ENCODE results near the gene FILIP1L. TPM values are rescaled to one million over a fixed set of nuclear protein-coding genes. Genes with fewer than 3 reads are reported as not detected.

FILIP1L gene
- total and polyA plus RNA-seq, 2 donors from 2014 or later = 5.5 to 25.5 TPM

GRCh38 chr3:100024520-100025303 is 89.6 kb downstream of the FILIP1L start:
- Histone ChIP-seq H3K4me3 (ENCODE audit: low read length in 3 of 3) (no peak overlapping the region), H3K27me3 (ENCODE audit: control insufficient read depth, insufficient read depth, low read length) (no peaks in the 10 kb centered on the region), H3K36me3 (ENCODE audit: control insufficient read depth in 2 of 3, insufficient read depth in 3 of 3, low read length in 3 of 3) (no peaks in the 10 kb centered on the region), H3K4me1 (ENCODE audit: control insufficient read depth in 2 of 3, insufficient read depth in 2 of 3, low read depth in 1 of 3, low read length in 3 of 3) (peaks cover 0 to 9% (median 3%) of the 10 kb centered on the region in 3 donors), H3K9me3 (ENCODE audit: control insufficient read depth in 2 of 3, insufficient read depth in 1 of 3, low read length in 3 of 3) (no peaks in the 10 kb centered on the region), H3K9ac (ENCODE audit: low read length in 3 of 3) (no peak overlapping the region), H3K27ac (ENCODE audit: low read depth in 2 of 2, low read length in 2 of 2) (no peak overlapping the region)
- TF ChIP-seq CTCF (IDR thresholded peaks at IDR 0.05; ENCODE audit: borderline replicate concordance, extremely low read depth, insufficient read depth) = no peak
- intact Hi-C loops (cut with DNase I) = no loop called here
- FAIRE-seq (no peak), DNase-seq (peak in 1 of 5 donors; percentile 14)

- Histone ChIP-seq H3K9me3 (ENCODE audit: control insufficient read depth in 2 of 3, insufficient read depth in 1 of 3, low read length in 3 of 3) (no peaks in the 10 kb centered on the region), H3K27me3 (ENCODE audit: control insufficient read depth, insufficient read depth, low read length) (no peaks in the 10 kb centered on the region), H3K36me3 (ENCODE audit: control insufficient read depth in 2 of 3, insufficient read depth in 3 of 3, low read length in 3 of 3) (no peaks in the 10 kb centered on the region), H3K9ac (ENCODE audit: low read length in 3 of 3) (no peak overlapping the region), H3K27ac (ENCODE audit: low read depth in 2 of 2, low read length in 2 of 2) (no peak overlapping the region), H3K4me3 (ENCODE audit: low read length in 3 of 3) (no peak overlapping the region), H3K4me1 (ENCODE audit: control insufficient read depth in 2 of 3, insufficient read depth in 2 of 3, low read depth in 1 of 3, low read length in 3 of 3) (peaks cover 0 to 9% (median 3%) of the 10 kb centered on the region in 3 donors)
- intact Hi-C loops (cut with DNase I) = no loop called here
- FAIRE-seq (no peak), DNase-seq (no peak)
- TF ChIP-seq CTCF (IDR thresholded peaks at IDR 0.05; ENCODE audit: borderline replicate concordance, extremely low read depth, insufficient read depth) = no peak
These were observed 90.7 kb downstream of the FILIP1L start for GRCh38 chr3:100023595-100023994.

- FAIRE-seq (no peak), DNase-seq (no peak)
- Histone ChIP-seq H3K27ac (ENCODE audit: low read depth in 2 of 2, low read length in 2 of 2) (no peak overlapping the region), H3K4me1 (ENCODE audit: control insufficient read depth in 2 of 3, insufficient read depth in 2 of 3, low read depth in 1 of 3, low read length in 3 of 3) (peaks cover 0 to 9% (median 3%) of the 10 kb centered on the region in 3 donors), H3K9me3 (ENCODE audit: control insufficient read depth in 2 of 3, insufficient read depth in 1 of 3, low read length in 3 of 3) (no peaks in the 10 kb centered on the region), H3K4me3 (ENCODE audit: low read length in 3 of 3) (no peak overlapping the region), H3K36me3 (ENCODE audit: control insufficient read depth in 2 of 3, insufficient read depth in 3 of 3, low read length in 3 of 3) (no peaks in the 10 kb centered on the region), H3K9ac (ENCODE audit: low read length in 3 of 3) (no peak overlapping the region), H3K27me3 (ENCODE audit: control insufficient read depth, insufficient read depth, low read length) (no peaks in the 10 kb centered on the region)
- TF ChIP-seq CTCF (IDR thresholded peaks at IDR 0.05; ENCODE audit: borderline replicate concordance, extremely low read depth, insufficient read depth) = no peak
- intact Hi-C loops (cut with DNase I) = no loop called here
These were observed 91.2 kb downstream of the FILIP1L start for GRCh38 chr3:100023150-100023549.
